ENCODE data around the gene TSHZ1.

Gene TSHZ1

DNA sequence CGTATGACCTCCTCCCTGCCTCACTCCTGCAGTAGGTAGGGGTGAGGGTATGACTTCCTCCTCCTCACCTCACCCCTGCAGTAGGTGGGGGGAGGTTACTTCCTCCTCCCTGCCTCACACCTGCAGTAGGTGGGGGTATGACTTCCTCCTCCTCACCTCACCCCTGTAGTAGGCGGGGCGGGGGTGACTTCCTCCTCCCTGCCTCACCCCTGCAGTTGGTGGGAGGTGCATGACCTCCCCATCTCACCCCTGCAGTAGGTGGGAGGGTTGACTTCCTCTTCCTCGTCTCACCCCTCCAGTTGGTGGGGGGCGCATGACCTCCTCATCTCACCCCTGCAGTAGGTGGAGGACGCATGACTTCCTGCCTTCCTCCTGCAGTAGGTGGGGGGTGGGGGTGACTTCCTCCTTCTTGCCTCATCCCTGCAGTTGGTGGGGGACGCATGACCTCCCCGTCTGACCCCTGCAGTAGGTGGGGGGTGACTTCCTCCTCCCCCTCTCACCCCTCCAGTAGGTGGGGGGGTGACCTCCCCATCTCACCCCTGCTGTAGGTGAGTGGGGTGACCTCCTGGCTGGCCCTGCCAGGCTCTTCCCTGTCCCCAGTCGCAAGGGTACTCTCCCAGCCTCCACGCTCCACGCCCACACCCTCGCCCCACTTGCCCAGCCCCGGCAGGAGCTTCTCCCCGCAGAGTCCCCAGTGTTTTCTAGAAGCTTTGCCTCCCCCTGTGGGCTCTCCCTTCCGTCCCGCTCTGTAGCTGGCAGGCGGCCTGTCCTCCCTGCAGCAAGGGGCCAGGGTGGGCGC, 39.3 kb downstream of the TSHZ1 start:
- TF ChIP-seq, protein P1, sequence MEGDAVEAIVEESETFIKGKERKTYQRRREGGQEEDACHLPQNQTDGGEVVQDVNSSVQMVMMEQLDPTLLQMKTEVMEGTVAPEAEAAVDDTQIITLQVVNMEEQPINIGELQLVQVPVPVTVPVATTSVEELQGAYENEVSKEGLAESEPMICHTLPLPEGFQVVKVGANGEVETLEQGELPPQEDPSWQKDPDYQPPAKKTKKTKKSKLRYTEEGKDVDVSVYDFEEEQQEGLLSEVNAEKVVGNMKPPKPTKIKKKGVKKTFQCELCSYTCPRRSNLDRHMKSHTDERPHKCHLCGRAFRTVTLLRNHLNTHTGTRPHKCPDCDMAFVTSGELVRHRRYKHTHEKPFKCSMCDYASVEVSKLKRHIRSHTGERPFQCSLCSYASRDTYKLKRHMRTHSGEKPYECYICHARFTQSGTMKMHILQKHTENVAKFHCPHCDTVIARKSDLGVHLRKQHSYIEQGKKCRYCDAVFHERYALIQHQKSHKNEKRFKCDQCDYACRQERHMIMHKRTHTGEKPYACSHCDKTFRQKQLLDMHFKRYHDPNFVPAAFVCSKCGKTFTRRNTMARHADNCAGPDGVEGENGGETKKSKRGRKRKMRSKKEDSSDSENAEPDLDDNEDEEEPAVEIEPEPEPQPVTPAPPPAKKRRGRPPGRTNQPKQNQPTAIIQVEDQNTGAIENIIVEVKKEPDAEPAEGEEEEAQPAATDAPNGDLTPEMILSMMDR (IDR thresholded peaks at IDR 0.05; ENCODE audit: low read depth, low read length, missing control alignments), result no peak
- no peak overlapping the region for H3K4me3 ChIP-seq (replicated peaks; ENCODE audit: low read depth, low read length)
- DNase-seq (ENCODE audit: extremely low read depth, low read depth), result no peak

DNA sequence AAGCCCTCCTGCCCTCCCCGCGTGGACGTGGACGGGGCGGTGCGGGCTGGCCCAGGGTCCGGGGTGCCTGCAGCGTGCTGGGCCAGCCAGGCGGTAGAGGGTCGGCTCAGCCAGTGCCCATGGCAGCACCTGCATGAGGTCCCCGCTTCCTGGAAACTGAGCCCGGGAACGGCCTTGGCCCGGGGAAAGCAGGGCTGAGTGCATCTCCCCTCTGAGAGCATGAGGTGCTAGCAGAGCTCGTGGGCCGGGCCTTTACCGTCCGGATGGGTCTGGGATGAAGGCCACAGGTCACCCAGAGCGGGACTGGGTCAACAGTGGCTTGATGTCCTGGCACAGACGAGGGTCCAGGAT, 39.8 kb downstream of the TSHZ1 start:
- TF ChIP-seq, protein P1 (IDR thresholded peaks at IDR 0.05; ENCODE audit: low read depth, low read length, missing control alignments), result no peak
- no peak for DNase-seq (ENCODE audit: extremely low read depth, low read depth)

DNA sequence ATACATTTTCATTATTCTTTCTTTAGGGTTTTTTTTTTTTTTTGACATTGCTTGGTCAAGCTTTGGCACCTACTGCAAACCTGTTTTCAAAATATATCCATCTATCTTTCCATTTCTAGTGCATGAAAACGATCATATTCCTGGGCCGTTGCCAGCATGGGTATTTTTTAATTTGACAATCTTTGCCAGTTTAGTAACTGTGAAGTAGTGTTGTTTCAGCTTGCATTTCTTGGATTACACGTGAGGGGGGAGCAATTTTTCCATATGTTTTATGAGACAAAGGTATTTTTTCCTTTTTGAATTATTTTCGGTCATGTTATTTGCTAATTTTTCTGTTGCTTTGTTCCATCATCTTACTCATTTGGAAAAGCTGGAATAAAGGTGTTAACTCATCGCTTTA, 40.9 kb downstream of the TSHZ1 start:
- TF ChIP-seq, protein P1 (IDR thresholded peaks at IDR 0.05; ENCODE audit: low read depth, low read length, missing control alignments), result no peak
- DNase-seq (ENCODE audit: extremely low read depth, low read depth), result no peak

More for the DNA sequence above, 39.8 kb downstream of the TSHZ1 start:
- H3K4me3 ChIP-seq (replicated peaks; ENCODE audit: low read depth, low read length), result no peak overlapping the region

DNA sequence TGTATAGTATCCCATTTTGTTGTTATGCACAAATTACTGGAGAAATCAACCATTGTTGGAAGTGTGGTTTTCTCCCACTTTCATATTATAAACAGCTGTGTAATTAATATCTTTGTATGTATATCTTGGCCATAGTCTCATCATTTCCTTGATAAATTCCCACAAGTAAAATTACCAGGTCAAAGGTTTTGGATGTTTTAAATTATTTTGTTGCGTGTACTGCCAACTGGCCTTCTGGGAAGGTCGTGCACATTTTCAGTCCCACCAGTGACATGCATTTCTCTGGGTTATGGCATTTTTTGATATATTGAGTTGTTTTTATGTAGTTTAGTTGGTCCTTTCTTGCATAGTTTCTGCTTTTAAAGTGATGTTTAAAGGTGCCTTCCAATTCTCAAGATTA, 41.5 kb downstream of the TSHZ1 start:
- no peak overlapping the region for H3K4me3 ChIP-seq (replicated peaks; ENCODE audit: low read depth, low read length)
- TF ChIP-seq, protein P1 (IDR thresholded peaks at IDR 0.05; ENCODE audit: low read depth, low read length, missing control alignments), result no peak
- DNase-seq (ENCODE audit: extremely low read depth, low read depth), result no peak

More for the DNA sequence above, 40.9 kb downstream of the TSHZ1 start:
- H3K4me3 ChIP-seq (replicated peaks; ENCODE audit: low read depth, low read length), result no peak overlapping the region

DNA sequence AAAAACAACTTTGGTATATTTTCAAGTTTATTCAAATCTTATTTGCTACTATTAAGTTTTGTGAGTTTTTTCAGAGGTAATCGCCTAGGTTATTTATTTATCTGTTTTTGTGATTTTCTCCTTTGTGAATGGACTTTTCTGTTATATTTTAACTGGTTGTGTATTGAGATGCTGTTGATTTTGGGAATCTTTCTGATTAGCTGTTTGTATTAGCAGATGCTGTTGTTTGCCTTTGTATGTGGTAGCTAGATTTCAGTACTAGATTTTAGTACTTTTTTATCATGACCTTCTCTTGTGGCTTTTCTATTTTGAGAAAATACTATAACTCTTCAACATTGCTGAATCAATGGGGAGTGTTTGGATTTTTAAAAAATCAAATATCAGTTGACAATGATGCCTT, 42.4 kb downstream of the TSHZ1 start:
- DNase-seq (ENCODE audit: extremely low read depth, low read depth), result no peak
- 0 out of 2 replicates have a peak overlapping the region, but pooled peaks have one; percentile 13 for H3K4me3 ChIP-seq (replicated peaks; ENCODE audit: low read depth, low read length)
- TF ChIP-seq, protein P1 (IDR thresholded peaks at IDR 0.05; ENCODE audit: low read depth, low read length, missing control alignments), result no peak

DNA sequence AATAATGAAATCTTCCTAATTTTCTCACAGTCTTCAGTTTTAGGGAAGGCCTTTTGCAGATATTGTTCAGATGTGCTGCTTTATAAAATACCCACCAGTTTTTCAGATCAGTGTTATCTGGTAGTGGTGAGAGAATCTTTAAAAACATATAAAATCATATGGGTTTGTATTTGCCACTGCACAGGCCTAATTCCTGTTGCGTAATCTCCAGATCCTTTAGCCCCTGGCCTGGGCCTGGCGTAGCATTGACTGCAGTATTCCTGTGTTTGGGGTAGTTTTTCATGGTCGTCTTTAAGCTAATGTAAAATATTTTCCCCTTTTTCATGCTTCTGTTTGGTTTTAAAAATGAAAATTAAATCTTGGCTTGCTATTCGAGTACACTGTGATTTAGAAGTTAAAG, 43.2 kb downstream of the TSHZ1 start:
- TF ChIP-seq, protein P1 (IDR thresholded peaks at IDR 0.05; ENCODE audit: low read depth, low read length, missing control alignments), result no peak
- DNase-seq (ENCODE audit: extremely low read depth, low read depth), result no peak
- 0 out of 2 replicates have a peak overlapping the region, but pooled peaks have one; percentile 13 for H3K4me3 ChIP-seq (replicated peaks; ENCODE audit: low read depth, low read length)

Measured in HFF-Myc (cell line).